UCSD-AML1 (cell line): ENCODE data around the gene CREB1.
"Not testable (repeated sequence)": the region's sequence is repeated elsewhere in the genome, so short reads cannot be mapped to it uniquely, and the experiment has no call there.

ENCODE experiments used
- DNase-seq: peaks from one replicate; lab custom pipeline; 2025; ENCODE audit not compliant: unreplicated experiment; lab: John Stamatoyannopoulos, UW

The CREB1 gene

DNA sequence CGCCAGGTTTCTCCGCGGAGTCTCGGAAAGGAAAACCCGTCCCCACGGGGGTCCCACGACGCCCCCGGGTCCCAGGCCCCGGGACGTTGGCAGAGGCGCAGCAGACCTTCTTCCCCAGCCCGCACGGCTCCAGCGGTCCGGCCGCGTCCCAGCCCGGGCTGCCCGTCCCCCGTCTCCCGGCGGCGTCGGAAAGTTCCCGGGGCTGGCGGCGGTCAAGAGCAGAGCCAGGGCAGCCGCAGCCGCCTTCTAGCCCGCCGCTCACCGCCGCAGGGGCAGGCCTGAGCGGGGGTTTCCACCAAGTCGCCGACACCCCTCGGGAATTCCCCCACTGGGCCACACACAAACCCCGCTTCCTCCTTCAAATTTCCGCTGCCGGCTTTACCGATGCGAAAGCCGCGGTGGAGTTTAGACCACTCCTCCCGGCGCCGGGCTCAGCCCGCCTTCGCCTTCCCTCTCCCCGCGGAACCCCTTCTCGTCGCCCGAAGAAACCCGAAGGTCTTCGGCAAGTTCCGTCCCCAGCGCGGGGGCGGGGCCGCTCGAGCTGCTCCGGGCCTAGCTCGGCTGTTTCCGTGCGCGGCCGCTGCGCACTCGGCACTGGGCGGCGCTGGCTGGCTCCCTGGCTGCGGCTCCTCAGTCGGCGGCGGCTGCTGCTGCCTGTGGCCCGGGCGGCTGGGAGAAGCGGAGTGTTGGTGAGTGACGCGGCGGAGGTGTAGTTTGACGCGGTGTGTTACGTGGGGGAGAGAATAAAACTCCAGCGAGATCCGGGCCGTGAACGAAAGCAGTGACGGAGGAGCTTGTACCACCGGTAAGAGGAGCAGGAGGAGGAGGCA, at the start of gene CREB1:
Gene CREB1 (plus strand): TSS at position 633 of the 830 bp plus-strand sequence. CDS start 25,674 bp downstream, outside the sequence.
- DNase-seq, result peak; percentile 100

DNA sequence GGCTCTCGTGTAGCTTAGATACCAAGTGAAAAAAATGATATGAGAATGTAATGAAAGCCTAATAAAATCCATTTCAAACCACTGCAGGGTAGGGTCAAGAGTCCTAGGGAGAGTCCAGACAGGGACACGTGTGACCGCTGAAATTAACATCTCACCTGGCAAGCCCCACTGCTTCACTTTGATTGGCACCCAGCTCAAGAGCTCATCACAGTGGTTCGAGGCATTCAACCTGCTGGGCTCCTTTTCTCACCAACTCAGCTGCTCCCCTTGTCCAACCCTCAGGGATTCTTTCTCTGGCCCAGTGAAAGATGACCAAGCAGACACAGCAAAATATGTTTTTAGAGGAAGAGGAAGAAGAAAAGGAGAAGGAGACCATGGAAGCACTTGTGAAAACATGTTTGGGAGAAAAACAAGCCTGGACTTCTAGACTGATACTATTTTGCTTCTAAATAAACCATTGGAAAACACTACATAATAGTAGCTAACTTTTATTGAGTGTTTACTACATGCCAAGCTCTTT, 49.2 kb upstream of the CREB1 start:
- no peak for DNase-seq

DNA sequence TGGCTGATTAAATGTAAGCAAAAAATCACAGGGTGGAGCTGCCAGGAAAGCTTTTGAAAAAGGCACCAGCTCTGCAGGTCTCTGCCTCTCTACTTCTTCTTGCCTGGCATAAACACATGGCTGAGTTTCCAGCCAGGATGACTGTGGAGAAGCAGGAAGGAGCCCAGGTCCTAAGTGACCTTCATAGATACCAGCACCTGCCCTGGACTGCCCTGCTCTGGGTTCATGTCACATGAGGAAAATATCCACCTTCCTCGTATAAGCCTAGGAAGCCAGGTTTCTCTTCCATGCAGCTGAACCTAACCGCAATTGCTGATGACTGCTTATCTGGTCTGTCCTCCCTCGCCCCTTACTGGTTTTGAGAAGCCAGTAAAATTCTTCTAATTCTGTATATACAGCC, 47.8 kb upstream of the CREB1 start:
- no peak for DNase-seq

DNA sequence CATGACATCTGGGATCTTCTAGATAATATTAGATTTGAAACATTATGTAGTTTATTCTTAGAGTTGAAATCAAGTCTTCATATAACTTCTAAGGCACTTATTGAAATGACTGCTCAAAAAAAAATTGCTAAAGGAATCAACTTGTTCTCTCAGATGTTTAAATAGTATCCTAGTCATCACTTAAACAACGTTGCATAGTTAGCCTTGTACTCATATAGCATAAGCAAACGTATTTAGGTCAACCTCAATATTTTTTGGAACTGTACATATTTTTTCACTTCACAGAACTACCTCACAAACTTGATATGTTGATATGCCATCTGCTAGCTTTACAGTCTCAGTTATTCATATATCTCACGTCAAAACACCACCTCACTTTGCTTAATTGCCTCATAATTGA, 47.1 kb upstream of the CREB1 start:
- DNase-seq, result no peak

DNA sequence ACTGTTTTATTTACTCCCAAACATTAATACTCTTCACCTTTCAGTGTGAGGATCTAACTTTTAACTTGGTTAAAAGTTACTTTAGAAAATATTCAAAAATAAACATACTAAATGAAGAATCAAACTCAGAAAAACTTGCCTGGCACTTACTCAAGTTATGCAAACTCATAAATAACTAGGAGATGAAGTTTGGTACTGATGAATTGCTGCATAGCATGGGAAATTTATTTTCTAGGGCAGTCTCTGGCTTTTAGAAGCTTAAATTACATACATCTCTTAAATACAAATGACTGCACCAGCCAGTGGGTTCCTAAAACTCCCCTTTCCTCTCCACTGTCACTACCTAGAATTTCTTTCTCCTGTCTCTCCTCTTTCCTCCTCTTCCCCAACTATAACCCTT, 46.7 kb upstream of the CREB1 start:
- DNase-seq, result no peak

DNA sequence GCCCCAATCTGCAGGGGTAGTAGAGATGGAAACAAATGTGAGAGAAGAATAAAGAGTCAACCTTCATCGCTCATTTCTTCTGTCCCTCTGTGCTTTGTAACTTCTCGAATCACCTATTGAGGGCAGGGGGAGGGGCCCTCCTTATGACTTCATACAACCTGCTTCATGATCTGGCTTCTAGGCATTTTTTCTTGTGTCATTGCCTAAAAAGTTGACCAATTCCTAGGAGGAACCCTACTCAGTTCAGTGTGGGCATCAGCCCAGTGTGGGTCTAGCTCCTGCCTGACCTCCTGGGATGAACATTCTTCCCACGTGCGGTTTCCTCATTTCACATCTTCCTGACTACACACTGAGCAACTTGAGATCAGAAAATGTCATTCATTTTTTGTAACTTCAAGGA, 46.3 kb upstream of the CREB1 start:
- DNase-seq, result no peak

DNA sequence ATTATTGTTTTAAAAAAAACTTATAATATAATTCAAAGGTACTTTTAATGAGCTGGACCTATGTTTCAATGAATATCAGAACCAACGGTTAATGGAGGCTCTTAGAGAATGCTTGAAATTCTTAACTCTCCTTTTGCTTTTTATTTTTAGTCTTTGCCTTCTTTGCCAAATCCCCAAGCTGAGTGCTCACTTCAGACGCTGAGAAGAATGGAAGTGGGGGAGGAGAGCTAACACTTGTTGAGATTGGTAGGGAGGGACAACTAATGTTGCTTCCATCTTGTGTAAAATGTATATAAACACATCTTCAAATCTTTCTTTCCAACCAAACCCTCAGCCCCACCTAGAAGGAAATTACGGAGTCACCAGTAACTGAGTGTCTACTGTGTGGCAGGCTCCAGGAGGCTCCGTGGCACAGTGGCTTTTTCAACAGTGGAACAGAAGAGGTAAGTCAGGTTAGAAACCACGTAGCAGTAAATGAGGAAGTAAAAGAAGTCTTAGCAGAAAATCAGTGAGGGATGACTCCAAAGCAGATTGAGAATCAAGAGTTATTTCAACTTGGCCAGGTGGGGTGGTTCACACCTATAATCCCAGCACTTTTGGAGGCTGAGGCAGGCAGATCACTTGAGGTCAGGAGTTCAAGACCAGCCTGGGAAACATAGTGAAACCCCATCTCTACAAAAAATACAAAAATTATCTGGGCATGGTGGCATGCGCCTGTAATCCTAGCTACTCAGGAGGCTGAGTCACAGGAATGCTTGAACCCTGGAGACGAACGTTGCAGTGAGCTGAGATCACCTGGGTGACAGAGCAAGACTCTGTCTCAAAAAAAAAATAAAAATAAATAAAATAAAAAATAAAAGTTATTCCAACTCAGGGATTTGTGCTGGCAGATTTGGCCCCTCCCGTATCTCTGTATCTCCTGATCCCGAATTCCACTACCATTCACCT, 45.0 kb upstream of the CREB1 start:
- no peak for DNase-seq

DNA sequence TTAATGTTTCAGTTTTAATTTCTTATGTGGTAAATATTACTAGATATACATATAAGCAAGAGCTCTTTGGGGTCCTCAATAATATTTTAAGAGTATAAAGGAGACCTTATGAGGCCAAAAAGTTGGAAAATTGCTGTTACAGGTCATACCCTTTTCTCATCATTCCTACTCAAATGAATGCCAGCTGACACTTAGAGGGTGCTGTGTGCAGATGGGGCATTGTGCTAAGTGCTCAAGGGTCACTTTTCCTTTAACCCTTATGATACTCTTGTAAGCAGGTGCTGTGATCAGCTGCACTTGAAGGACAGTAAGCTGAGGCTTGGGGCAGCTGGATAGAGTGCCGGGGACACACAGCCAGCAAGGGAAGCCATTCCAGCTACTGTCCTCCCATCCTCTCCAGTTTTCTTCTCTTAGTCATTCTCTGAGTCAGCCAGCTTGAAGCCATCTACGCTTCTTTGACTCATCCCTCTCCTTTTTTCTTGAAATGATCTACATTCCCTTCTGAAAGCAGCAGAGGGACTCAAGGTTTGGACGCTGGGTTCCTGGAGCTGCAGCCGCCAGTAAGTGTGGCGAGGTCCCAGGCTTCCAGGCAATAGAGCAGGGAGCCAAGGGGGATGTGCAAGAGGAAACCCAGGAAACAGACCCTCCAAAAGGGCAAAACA, 42.0 kb upstream of the CREB1 start:
- DNase-seq, result no peak

DNA sequence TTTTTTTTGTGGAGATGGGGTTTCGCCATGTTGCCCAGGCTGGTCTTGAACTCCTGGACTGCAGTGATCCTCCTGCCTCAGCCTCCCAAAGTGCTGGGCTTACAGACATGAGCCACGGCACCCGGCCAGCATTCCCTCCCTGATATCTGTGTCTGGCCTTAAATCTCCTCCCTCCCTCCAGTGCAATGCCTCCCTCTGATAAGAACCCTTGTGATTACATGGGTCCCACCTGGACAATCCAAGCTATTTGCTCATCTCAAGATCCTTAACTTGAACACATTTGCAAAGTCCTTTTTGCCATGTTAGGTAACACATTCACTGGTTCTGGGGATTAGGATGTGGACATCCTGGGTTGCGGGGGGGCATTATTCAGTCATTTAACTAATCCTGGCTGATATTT, 40.5 kb upstream of the CREB1 start:
- DNase-seq, result no peak

DNA sequence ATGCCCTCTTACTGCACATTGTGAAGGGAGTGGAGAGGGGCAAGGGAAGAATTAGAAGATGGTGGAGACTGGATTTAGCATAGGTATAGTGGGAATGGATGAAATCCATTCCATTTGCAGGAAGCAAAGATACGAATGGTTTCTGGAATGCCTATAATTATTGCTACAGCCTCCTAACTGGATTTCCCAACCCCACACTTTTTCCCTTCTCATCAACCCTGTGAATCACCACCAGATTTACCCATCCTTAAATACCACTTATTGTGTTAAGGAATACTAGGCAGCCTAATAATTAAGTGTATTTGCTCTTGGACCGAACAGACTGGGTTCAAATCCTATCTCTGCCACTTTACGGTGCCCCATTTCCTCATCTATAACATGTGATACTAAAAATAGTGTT, 39.3 kb upstream of the CREB1 start:
- no peak for DNase-seq

DNA sequence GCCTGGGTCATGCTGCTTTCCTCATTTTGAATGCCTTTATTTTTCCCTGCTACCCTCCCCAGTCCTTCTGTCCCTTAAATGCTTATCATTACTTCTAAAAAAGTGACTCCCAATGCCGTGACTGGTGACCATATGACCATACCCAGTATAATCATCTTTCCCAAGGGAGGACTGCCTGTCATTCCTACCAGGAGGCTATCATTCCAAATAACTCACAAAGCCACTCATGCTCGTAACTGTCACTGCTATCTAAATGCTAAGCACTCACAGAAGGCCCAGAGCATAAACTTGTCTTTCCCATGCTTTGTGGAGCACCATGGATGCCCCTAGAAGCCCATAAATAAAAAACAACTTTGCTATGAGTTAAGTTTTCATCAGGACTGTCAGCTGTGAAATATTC, 38.7 kb upstream of the CREB1 start:
- no peak for DNase-seq

DNA sequence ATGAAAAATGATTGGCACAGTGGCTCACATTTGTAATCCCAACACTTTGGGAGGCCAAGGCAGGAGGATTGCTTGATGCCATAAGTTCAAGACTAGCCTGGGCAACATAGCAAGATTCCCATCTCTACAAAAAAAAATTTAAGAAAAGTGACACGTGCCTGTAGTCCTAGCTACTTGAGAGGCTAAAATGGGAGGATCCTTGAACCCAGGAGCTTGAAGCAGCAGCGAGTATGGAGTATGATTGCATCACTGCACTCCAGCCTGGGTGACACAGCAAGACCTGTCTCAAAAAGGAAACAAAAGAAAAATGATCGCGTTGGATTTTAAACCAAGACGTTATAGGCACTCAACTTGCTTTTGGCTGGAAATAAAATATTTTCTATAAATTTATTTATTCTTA, 37.8 kb upstream of the CREB1 start:
- DNase-seq, result no peak

DNA sequence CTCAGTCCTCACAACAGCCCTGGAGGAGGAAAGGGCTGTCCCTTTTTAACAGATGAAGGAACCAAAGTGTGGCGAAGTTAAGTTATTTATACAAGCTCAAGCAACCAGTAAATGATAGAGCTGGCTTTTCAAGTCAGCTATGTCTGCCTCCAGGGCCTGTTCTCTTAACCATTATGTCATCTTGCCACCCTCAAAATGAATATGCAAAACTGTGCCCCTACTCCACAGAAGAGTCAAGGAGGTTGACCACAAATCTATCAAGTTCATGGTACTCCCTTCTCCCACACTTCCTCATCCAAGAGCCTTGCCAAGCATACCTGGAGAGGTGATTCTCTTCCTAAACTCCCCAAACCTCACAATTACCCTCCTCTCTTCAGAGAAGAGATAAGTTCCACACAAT, 37.3 kb upstream of the CREB1 start:
- no peak for DNase-seq

DNA sequence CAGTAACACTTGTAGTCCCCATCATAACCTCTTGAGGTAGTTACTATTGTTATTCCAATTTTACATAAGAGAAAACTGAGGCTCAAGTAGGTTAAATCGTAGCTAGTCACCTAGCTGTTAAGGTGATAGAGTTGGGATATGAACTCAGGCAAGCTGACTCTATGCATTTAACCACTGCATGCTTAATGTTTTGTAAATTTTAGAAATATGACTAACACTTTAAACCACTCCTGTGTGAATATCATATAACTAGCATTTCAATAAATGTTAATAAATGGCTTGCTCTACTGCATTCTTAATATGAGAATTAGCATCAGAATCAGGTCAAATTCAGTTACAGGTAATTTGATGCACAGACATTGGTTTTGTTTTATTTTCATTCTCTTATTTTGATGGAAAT, 35.6 kb upstream of the CREB1 start:
- DNase-seq, result no peak

DNA sequence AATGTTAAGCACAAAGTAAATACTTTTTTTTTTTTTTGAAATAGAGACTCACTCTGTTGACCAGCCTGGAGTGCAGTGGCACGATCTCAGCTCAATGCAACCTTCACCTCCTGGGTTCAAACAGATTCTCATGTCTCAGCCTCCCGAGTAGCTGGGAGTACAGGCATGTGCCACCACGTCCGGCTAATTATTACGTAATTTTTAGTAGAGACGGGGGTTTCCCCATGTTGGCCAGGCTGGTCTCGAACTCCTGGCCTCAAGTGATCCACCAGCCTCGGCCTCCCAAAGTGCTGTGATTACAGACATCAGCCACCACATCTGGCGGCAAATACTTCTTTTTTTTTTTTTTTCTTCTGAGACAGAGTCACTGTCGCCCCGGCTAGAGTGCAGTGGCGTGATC, 32.8 kb upstream of the CREB1 start:
- DNase-seq, result not testable (repeated sequence)

DNA sequence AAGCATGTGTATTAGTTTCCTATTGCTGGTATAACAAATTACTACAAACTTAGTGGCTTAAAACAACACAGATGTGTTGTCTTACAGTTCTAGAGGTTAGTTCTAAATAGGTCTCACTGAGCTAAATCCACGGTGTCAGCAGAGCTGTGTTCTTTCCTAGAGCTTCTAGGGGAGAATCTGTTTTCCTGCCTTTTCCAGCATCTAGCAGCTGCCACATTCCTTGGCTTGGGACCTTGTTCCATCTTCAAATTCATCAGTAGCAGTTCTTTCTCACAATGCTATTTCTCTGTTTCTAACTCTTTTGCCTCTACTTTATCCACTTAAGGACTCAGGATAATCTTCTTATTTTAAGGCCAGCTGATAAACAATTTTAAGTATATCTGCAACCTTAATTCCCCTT, 32.2 kb upstream of the CREB1 start:
- no peak for DNase-seq

DNA sequence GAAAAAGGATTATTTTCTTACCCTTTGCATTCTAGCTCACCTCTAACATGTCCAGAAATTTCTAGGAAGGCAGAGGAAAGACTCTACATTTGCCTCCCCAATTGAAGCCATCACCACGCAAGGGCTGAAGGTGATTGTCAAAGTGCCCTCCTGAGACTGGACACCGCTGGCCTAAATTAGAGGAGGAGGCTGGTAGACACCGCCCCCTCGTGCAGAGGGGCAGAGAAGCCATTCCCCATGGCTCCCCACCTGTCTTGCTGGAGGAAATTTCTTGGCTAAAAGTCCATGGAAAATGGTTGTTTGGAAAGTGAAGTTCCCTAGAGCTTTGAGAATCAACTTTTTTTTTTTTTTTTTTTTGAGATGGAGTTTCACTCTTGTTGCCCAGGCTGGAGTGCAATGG, 31.3 kb upstream of the CREB1 start:
- DNase-seq, result no peak

DNA sequence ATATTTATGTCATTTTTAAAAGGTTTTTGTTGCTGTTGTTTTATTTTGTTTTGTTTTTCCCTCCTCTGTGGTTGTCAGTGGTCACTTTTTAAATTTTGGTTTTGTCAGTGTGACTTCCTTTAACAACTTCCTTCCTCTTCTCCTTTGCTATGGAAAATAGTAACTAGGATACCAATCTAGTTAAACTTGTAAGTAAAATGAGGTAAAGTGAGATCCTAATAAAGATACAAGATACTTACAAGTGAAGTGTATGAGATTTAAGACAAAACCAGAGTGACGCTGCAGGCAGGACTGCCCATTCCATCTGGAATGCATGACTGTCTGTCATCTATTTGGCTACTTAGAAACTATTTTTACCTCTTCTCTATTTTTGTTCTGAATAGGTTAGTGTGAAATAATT, 30.6 kb upstream of the CREB1 start:
- DNase-seq, result no peak

DNA sequence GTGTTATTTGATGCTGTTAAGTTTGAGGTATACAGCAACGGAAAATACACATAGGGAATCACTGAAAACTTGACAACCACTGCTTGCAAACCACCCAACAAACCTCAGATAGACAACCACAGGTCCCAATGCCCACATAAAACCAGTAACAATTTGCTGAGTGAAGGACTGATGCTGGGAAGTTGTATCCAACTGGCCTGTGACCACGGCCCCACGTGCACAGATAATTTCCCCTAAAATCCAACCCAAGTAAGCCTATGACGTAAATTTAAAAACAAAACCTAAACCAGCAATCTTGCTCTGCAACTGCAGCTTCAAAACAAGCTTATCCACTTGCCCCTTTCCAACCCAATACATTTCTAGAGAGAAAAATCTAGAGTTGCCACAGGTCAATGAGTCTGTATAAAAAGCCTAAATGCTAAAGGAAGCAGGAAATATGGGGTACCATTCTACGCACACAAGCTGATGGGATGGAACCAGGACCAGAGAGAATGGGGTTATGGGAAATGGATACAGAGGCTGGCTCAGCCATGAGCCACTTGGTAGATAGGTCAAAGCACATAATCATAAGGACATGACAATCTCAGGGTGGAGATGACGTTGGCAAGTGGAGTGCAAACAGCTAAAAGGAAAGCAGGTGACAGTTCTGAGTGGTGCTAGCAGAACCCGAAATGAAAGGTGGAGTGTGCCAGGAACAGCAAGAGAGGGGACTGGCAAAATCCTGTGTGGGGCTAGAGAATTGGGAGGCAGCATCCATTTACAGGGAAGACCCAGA, 27.8 kb upstream of the CREB1 start:
- no peak for DNase-seq

DNA sequence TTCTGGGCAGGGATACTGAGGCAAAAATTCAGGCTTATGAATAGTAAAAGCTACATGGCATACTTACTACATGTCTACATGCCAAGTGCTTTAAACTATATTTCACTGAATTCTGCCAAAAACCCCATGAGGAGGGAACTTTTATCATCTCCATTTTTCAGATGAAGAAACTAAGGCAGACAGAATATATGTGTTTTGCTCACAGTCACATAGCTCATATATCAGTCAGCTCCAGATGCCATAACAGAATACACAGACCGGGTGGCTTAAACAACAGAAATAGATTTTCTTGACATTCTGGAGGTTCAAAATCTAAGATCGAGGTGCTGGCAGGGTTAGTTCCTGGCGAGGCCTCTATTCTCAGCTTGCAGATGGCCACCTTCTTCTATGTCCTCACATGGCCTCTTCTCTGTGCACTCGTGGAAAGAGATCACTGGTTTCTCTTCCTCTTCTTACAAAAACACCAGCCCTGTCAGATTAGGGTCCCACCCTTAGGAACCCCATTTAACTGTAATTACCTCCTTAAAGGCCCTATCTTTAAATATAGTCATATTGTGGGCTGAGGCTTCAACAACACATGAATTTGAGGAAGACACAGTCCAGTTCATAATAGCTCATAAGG, 27.1 kb upstream of the CREB1 start:
- no peak for DNase-seq
